HUES48 (cell line): ENCODE measurements around the gene CASZ1.

Experiments used
- H3K27ac ChIP-seq: one replicate; pipeline ENCODE4 v1.7.0; 2013; ENCODE audit warnings: low read depth, low read length, inconsistent platforms
- H3K27me3 ChIP-seq: 2 replicates; pipeline ENCODE4 v1.6.1; 2013; ENCODE audit warnings: mild to moderate bottlenecking, low read length; ENCODE audit not compliant: control insufficient read depth, insufficient read depth
- H3K36me3 ChIP-seq: 2 replicates; pipeline ENCODE4 v1.6.1; 2013; ENCODE audit warnings: low read length; ENCODE audit not compliant: control insufficient read depth, insufficient read depth
- H3K4me1 ChIP-seq: 2 replicates; pipeline ENCODE4 v1.6.1; 2013; ENCODE audit warnings: mild to moderate bottlenecking, low read length; ENCODE audit not compliant: control insufficient read depth, insufficient read depth
- H3K4me3 ChIP-seq: 2 replicates; pipeline ENCODE4 v1.5.1; 2013; ENCODE audit warnings: mild to moderate bottlenecking, low read depth, low read length
- H3K9ac ChIP-seq: 2 replicates; pipeline ENCODE4 v1.6.1; 2013; ENCODE audit warnings: mild to moderate bottlenecking, low read depth, low read length, moderate library complexity
- H3K9me3 ChIP-seq: 2 replicates; pipeline ENCODE4 v1.6.1; 2013; ENCODE audit warnings: low read length; ENCODE audit not compliant: control insufficient read depth, insufficient read depth

Gene CASZ1

DNA sequence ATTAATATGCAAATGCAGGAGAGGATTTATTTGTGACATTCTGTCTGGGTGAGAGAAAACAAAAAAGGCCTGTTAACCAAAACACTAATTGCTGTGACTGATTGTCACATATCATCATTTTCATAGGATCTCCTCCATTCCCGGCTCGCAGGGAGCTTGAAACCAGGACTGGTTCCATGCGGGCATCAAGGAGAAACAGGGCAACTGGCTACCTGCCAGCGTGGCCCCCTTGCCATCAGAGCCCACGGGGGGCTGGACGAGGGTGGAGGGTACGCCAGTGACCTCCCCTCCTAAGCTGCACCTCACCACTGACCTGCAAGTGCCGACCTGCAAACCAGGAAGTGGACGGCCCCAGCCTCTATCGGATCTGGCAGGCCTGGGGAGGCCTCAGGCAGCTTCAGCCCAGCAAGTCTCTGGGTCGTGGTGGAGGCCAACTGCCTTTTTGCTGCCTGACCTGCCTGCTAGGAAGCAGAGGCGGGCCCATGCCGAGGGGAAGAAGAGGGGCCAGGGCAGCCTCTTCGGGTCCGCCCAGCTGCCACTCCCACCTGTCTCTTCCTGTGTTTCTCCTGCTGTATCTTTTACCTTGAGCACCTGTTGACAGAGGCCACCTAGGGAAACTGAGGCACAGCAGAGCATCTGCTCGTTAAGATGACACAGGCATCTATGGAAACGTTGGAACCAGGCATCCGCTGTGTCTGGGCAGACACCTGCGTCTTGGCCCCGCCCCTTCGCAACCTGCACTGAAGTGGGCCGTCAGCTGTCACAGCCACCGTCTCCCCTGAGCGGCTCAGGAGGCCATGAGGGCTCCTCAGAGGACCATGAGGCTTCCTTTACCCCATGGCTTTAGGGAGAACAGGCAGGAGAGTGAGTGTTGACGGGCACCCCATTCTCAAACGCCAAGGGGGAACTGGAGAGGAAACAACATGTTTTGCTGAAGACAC is 74.8 kb downstream of the CASZ1 start:
- Histone ChIP-seq H3K27me3 (no peaks in the 10 kb centered on the region), H3K9ac (no peak overlapping the region), H3K27ac (no peak overlapping the region), H3K9me3 (no peaks in the 10 kb centered on the region), H3K4me1 (peaks cover 12% of the 10 kb centered on the region), H3K4me3 (no peak overlapping the region), H3K36me3 (no peaks in the 10 kb centered on the region)

DNA sequence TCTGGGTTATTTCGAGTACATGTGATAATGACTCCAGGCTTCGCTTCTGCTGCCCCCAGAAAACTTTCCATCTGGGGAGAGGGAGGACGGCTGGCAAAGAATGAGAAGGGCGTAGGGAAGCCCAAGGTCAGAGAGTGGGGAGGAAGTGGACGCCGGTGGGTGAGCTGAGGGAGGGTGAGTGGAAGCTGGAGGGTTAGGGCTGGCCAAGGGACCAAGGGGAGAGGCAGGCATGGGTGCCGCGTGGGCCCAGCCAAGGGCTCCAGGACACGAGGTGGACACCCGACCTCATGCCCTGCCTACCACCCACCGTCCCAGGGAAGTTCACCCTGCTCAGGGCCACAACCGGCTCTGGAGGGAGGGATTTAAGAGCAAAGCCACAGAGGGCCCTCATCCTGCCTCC is 75.8 kb downstream of the CASZ1 start:
- Histone ChIP-seq H3K36me3 (no peaks in the 10 kb centered on the region), H3K27me3 (no peaks in the 10 kb centered on the region), H3K4me1 (peaks cover 12% of the 10 kb centered on the region), H3K9me3 (no peaks in the 10 kb centered on the region), H3K9ac (no peak overlapping the region), H3K4me3 (no peak overlapping the region), H3K27ac (no peak overlapping the region)

DNA sequence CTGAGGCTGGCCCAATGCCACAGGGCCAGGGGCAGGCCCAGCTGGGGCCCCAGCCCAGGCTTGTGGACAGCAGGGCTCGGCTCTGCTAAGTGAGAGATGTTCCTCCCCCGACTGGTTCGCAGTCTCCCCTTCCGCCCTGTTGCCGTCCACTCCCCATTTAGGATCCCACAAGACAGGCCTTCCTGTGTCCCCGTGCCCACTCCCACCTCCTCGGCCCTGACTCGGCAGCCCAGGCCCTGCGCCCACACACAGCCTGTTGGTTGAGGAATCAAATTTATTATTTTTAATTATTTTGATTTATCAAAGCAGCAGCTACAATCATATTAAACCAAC is 78.4 kb downstream of the CASZ1 start:
- Histone ChIP-seq H3K27ac (no peak overlapping the region), H3K9me3 (no peaks in the 10 kb centered on the region), H3K4me3 (no peak overlapping the region), H3K9ac (no peak overlapping the region), H3K27me3 (no peaks in the 10 kb centered on the region), H3K36me3 (no peaks in the 10 kb centered on the region), H3K4me1 (peaks cover 16% of the 10 kb centered on the region)

GRCh38 chr1:10717296-10718082 is 79.0 kb downstream of the CASZ1 start:
- Histone ChIP-seq H3K4me3 (no peak overlapping the region), H3K27me3 (no peaks in the 10 kb centered on the region), H3K4me1 (peaks cover 16% of the 10 kb centered on the region), H3K27ac (no peak overlapping the region), H3K36me3 (no peaks in the 10 kb centered on the region), H3K9ac (no peak overlapping the region), H3K9me3 (no peaks in the 10 kb centered on the region)

GRCh38 chr1:10716840-10717239 is 79.6 kb downstream of the CASZ1 start:
- no peaks in the 10 kb centered on the region for H3K27me3 ChIP-seq
- peaks cover 16% of the 10 kb centered on the region for H3K4me1 ChIP-seq
- no peak overlapping the region for H3K9ac ChIP-seq
- no peak overlapping the region for H3K4me3 ChIP-seq
- H3K27ac ChIP-seq = no peak overlapping the region
- H3K9me3 ChIP-seq = no peaks in the 10 kb centered on the region
- H3K36me3 ChIP-seq = no peaks in the 10 kb centered on the region

DNA sequence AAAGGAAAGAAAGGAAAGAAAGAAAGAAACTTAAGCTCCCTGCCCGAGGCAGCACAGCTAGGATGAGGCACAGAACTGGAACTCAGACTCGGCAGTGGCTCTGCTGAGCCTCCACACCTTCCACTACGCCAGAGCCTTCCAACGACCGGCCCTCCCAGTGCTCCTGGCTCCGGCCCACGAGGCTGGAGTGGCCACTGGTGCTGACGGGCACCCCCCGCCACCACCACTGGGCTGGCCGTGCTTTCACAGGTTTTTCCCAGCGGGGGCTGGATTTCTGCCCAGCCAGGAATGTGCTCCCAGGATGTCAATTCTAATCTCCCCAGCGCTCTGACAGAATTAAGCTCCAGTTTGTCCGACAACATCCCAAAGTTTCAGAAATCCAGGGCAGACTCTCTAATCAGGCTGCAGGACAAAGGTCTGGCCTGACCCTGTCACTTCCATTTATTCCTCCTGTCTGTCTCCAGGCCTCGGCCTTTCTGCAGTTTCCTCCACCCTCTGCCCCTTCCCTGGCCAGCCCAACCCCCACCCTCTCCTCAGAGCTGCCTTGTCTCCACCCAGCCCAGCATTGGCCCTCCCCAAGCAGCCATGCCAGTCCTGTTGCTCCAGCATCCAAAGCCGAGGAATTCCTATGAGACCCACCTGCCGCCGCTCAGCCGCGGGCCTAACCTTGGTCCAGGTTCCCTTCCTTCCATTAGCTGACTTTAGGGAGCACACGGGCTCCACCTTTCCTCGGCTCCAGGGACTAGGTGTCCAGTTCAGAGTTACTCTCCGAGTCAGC is 81.9 kb downstream of the CASZ1 start:
- Histone ChIP-seq H3K9ac (no peak overlapping the region), H3K36me3 (no peaks in the 10 kb centered on the region), H3K27me3 (no peaks in the 10 kb centered on the region), H3K27ac (no peak overlapping the region), H3K9me3 (no peaks in the 10 kb centered on the region), H3K4me1 (peaks cover 8% of the 10 kb centered on the region; the same call in 1 of the 2 replicates), H3K4me3 (no peak overlapping the region)

- no peak overlapping the region for H3K9ac ChIP-seq
These were observed 82.8 kb downstream of the CASZ1 start for GRCh38 chr1:10713614-10714013.

DNA sequence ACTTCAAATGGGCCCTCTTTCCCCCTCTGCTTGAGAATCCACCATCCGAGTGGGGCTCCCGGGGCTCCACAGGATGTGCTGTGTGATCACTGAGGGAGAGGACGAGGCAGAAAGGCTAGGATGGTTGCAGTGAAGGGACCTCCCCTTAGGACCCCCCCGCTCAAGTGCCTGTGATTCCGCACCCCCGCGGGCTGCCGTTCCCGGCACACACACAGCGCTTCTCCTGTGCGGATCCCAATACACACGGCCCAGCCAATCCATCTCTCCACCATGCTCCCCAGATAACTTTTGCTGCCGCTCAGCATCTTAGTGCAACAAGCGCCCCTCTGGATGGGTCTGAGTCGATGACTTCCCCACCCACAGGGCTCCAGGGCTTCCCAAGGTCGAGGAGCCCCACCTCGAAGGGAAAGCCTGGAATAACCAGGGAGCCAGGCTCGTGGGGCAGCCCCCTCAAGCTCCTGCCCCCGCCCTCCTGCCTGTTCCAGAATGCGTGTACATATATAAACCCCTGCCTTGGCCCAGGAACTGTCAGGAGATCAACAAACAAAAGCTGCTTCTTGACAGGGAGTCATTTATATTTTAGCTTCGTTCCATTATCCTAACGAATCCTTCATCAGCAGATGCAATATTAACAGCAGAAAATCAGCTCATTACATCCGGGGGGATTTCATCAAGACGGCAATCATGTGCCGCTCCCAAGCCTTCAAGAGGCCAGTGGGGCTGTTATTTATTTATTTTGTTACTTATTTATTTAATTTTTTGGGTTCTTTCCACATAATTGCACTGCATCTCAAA is 83.7 kb downstream of the CASZ1 start:
- Histone ChIP-seq H3K4me3 (no peak overlapping the region), H3K9ac (no peak overlapping the region), H3K27me3 (no peaks in the 10 kb centered on the region), H3K27ac (no peak overlapping the region), H3K9me3 (no peaks in the 10 kb centered on the region), H3K4me1 (peaks cover 14% of the 10 kb centered on the region), H3K36me3 (no peaks in the 10 kb centered on the region)

More at GRCh38 chr1:10713614-10714013, 82.8 kb downstream of the CASZ1 start:
- Histone ChIP-seq H3K27ac (no peak overlapping the region), H3K4me1 (peaks cover 14% of the 10 kb centered on the region), H3K4me3 (no peak overlapping the region), H3K36me3 (no peaks in the 10 kb centered on the region), H3K27me3 (no peaks in the 10 kb centered on the region), H3K9me3 (no peaks in the 10 kb centered on the region)

DNA sequence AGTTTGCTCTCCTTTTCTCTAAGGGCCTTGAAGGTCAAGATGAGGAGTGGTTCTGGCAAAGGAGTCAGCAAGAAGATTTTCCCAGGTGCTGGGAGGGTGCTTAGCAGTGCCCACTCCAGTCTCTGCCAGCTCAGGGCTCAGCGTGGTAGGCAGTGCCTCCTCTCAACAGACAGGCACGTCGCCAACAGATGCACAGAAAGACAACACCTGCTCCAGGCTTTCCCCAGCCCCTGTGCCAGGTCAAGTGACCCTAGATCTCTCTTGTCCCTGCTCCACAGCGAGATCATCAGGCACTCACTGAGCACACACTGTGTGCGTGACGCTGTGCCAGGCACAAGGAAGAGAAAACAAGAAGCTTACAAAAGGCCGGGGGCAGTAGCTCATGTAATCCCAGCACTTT is 86.0 kb downstream of the CASZ1 start:
- peaks cover 14% of the 10 kb centered on the region for H3K4me1 ChIP-seq
- H3K36me3 ChIP-seq = no peaks in the 10 kb centered on the region

DNA sequence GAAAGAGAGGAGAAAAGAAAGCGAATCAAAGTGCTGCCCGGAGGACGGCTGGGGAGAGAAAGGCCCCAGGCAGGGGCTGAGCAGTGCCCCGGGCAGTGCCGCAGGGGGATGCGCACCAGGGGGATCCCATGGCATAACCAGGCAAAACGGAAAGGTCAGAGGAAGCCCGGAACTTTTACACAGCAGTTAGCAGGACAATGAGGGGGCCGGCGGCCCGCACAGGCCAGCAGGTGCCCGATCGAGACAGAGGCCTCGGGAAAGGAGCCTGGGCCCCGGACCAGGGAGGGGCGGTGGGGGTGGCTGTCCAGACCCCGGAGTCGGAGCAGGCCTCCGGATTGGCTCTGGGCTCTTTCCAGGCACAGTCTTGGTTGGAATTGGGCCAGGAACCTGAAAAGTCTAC is 86.8 kb downstream of the CASZ1 start:
- H3K27me3 ChIP-seq = no peaks in the 10 kb centered on the region; the same call in 1 of the 2 replicates
- H3K9ac ChIP-seq = no peak overlapping the region
- no peak overlapping the region for H3K27ac ChIP-seq
- H3K9me3 ChIP-seq = no peaks in the 10 kb centered on the region
- H3K4me3 ChIP-seq = no peak overlapping the region
- no peaks in the 10 kb centered on the region for H3K36me3 ChIP-seq
- H3K4me1 ChIP-seq = peaks cover 14% of the 10 kb centered on the region

More for the DNA sequence above, 86.0 kb downstream of the CASZ1 start:
- no peak overlapping the region for H3K27ac ChIP-seq
- H3K4me3 ChIP-seq = no peak overlapping the region
- no peak overlapping the region for H3K9ac ChIP-seq
- no peaks in the 10 kb centered on the region for H3K9me3 ChIP-seq
- H3K27me3 ChIP-seq = no peaks in the 10 kb centered on the region
